GM18858 (cell line): Measurements from ENCODE around the gene TMOD3.
"Not testable (repeated sequence)": the region's sequence is repeated elsewhere in the genome, so short reads cannot be mapped to it uniquely, and the experiment has no call there.

ENCODE experiments used
- ATAC-seq: cut with Tn5 transposase; IDR thresholded peaks from one replicate; pipeline ENCODE4 v1.9.1; 2021; ENCODE audit not compliant: unreplicated experiment

The TMOD3 gene

GRCh38 chr15:51863131-51863530 is 33.7 kb downstream of the TMOD3 start:
- ATAC-seq = no peak

- no peak for ATAC-seq
Observed at GRCh38 chr15:51864408-51865056, 35.1 kb downstream of the TMOD3 start.

GRCh38 chr15:51865317-51865716 is 35.9 kb downstream of the TMOD3 start:
- no peak for ATAC-seq

GRCh38 chr15:51866161-51866560 is 36.7 kb downstream of the TMOD3 start:
- ATAC-seq = no peak

- ATAC-seq = no peak
Observed at GRCh38 chr15:51866751-51867150, 37.3 kb downstream of the TMOD3 start.

GRCh38 chr15:51869060-51869421 is 39.6 kb downstream of the TMOD3 start:
- no peak for ATAC-seq

GRCh38 chr15:51870774-51871173 is 41.3 kb downstream of the TMOD3 start:
- no peak for ATAC-seq

GRCh38 chr15:51874751-51875644 is 45.5 kb downstream of the TMOD3 start:
- no peak for ATAC-seq

- ATAC-seq = no peak
Observed at GRCh38 chr15:51876169-51876568, 46.7 kb downstream of the TMOD3 start.

GRCh38 chr15:51878446-51879386 is 49.3 kb downstream of the TMOD3 start:
- ATAC-seq = no peak

GRCh38 chr15:51879555-51879954 is 50.1 kb downstream of the TMOD3 start:
- no peak for ATAC-seq

- ATAC-seq = no peak
Observed at GRCh38 chr15:51883271-51883837, 53.9 kb downstream of the TMOD3 start.

- no peak for ATAC-seq
Observed at GRCh38 chr15:51884041-51884440, 54.6 kb downstream of the TMOD3 start.

GRCh38 chr15:51884517-51885236 is 55.2 kb downstream of the TMOD3 start:
- ATAC-seq = no peak

GRCh38 chr15:51885758-51886157 is 56.3 kb downstream of the TMOD3 start:
- ATAC-seq = not testable (repeated sequence)

- ATAC-seq = no peak
Observed at GRCh38 chr15:51887887-51888592, 58.6 kb downstream of the TMOD3 start.

- no peak for ATAC-seq
Observed at GRCh38 chr15:51888593-51889195, 59.2 kb downstream of the TMOD3 start.

GRCh38 chr15:51889486-51889885 is 60.0 kb downstream of the TMOD3 start:
- ATAC-seq = no peak

- ATAC-seq = no peak
Observed at GRCh38 chr15:51904421-51904820, 75.0 kb downstream of the TMOD3 start.
